ENCODE measurements around the gene CYP19A1. TPM values are rescaled to one million over a fixed set of nuclear protein-coding genes. Genes with fewer than 3 reads are reported as not detected.
"Not testable (repeated sequence)": the region's sequence is repeated elsewhere in the genome, so short reads cannot be mapped to it uniquely, and the experiment has no call there.

The CYP19A1 gene
- total RNA-seq, 4 donors from 2014 or later: 1.8 to 2.9 (median 2.5) TPM; not detected in 1

DNA sequence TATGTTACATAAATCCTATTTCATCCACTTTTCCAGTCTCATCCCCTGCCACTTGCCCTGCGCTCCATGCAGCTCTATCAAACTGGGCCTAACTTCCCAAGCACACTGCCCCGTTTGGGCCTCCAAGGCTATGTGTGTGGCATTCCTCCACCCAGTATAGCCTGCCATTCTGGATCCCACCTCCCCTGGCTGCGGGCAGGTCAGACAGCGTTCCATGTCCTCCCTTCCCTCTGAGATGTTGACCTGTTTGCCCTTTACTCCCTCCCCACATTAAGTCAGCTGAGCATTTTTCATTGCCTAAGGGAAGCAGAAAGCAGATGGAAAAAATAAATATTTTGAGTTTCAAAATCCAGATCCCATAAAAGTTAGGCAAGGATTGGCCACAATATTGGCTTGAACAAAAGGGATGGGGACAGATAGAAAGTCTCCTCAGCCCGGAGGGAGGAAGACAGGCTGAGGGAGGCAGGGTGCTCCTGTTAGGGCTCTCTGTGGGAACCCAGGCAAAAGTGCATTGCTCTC, 73.3 kb downstream of the CYP19A1 start:
- H3K36me3 ChIP-seq: no peaks in the 10 kb centered on the region
- H3K4me3 ChIP-seq: no peak overlapping the region
- ATAC-seq: no peak
- peaks cover 0 to 12% (median 0%) of the 10 kb centered on the region in 3 donors for H3K9me3 ChIP-seq
- H3K27me3 ChIP-seq: peaks cover 15% of the 10 kb centered on the region
- H3K4me1 ChIP-seq: peaks cover 0 to 17% (median 0%) of the 10 kb centered on the region in 3 donors
- TF ChIP-seq, protein P1, sequence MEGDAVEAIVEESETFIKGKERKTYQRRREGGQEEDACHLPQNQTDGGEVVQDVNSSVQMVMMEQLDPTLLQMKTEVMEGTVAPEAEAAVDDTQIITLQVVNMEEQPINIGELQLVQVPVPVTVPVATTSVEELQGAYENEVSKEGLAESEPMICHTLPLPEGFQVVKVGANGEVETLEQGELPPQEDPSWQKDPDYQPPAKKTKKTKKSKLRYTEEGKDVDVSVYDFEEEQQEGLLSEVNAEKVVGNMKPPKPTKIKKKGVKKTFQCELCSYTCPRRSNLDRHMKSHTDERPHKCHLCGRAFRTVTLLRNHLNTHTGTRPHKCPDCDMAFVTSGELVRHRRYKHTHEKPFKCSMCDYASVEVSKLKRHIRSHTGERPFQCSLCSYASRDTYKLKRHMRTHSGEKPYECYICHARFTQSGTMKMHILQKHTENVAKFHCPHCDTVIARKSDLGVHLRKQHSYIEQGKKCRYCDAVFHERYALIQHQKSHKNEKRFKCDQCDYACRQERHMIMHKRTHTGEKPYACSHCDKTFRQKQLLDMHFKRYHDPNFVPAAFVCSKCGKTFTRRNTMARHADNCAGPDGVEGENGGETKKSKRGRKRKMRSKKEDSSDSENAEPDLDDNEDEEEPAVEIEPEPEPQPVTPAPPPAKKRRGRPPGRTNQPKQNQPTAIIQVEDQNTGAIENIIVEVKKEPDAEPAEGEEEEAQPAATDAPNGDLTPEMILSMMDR (IDR thresholded peaks at IDR 0.05): no peak
- TF ChIP-seq EP300 (IDR thresholded peaks at IDR 0.05) (no peak), POLR2A (IDR thresholded peaks at IDR 0.05) (no peak), POLR2AphosphoS5 (IDR thresholded peaks at IDR 0.05) (no peak)
- H3K27ac ChIP-seq: no peak overlapping the region
- WGBS, 2 donors (ENCODE audit: low coverage in 1 of 2): 77 to 92% methylated on average over 2 to 5 of the region's 5 CpGs

DNA sequence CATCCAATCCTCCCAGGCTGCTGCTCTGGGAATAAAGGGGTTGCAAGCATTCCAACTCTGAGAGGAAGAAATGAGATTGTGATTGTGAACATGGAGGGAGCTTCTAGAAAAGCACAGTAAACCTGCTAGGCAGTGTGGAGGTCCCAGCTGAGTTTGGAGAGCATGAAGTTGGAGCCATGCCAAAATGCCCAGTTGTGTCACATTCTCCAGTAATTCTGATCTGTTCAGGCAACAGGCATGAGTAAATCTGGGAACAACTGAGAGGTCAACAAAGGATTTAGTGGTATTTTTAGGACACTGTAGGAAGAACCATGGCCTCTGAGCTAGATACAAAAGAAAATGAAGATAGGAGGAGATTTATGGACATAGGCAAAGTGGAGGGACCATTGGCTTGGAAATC, 74.7 kb downstream of the CYP19A1 start:
- no peak overlapping the region for H3K4me3 ChIP-seq
- H3K4me1 ChIP-seq: peaks cover 0 to 17% (median 0%) of the 10 kb centered on the region in 3 donors
- no peak overlapping the region for H3K27ac ChIP-seq
- ATAC-seq: no peak
- no peaks in the 10 kb centered on the region for H3K36me3 ChIP-seq
- H3K9me3 ChIP-seq: peaks cover 0 to 12% (median 0%) of the 10 kb centered on the region in 3 donors
- TF ChIP-seq EP300 (IDR thresholded peaks at IDR 0.05): no peak
- no peak for TF ChIP-seq POLR2A (IDR thresholded peaks at IDR 0.05)
- TF ChIP-seq, protein P1 (IDR thresholded peaks at IDR 0.05): no peak
- TF ChIP-seq POLR2AphosphoS5 (IDR thresholded peaks at IDR 0.05): no peak
- peaks cover 15% of the 10 kb centered on the region for H3K27me3 ChIP-seq

DNA sequence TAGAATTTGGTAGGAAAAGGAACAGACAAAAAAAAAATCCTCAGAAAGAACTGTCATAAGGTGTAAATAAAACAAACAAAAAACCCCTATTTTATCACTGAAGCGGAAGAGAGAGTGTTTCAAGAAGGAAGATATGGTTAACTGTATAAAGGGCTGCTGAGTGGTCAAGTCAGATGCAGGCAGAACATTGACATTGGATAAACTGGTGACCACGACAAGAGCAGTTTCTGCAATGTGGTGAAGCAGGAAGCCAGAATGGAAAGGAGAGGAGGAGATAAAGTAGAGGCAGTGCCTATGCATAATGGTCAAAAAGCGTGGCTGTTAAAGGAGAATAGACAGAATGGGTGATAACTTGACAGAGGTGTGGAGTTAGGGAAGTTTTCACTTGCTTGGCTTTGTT, 75.3 kb downstream of the CYP19A1 start:
- H3K36me3 ChIP-seq: no peaks in the 10 kb centered on the region
- H3K9me3 ChIP-seq: peaks cover 0 to 12% (median 0%) of the 10 kb centered on the region in 3 donors
- no peak for ATAC-seq
- peaks cover 0 to 17% (median 0%) of the 10 kb centered on the region in 3 donors for H3K4me1 ChIP-seq
- peaks cover 18% of the 10 kb centered on the region for H3K27me3 ChIP-seq
- H3K27ac ChIP-seq: no peak overlapping the region
- TF ChIP-seq POLR2AphosphoS5 (IDR thresholded peaks at IDR 0.05): no peak
- no peak for TF ChIP-seq POLR2A (IDR thresholded peaks at IDR 0.05)
- TF ChIP-seq, protein P1 (IDR thresholded peaks at IDR 0.05): no peak
- TF ChIP-seq EP300 (IDR thresholded peaks at IDR 0.05): no peak
- no peak overlapping the region for H3K4me3 ChIP-seq
- 60 to 80% methylated on average over 2 to 3 of the region's 3 CpGs for WGBS, 2 donors (ENCODE audit: low coverage in 1 of 2)

DNA sequence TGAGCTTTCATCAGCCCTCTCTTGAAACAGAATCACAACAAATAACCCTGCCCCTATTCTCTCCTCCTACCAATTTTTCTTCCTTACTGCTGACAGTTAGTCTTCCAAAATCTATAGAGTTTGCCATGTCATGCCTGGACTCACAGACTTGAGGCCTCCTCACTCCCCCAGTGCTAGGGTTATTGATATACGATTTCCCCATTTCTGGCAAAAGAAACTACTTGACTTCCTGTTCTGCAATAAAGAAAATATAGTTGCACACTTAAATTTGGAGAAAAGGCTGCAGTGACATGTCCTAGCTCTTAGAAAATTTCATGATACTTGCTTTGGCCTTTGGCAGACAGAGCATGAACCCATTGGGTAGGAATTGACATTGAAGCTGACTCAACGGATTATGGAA, 75.9 kb downstream of the CYP19A1 start:
- TF ChIP-seq POLR2AphosphoS5 (IDR thresholded peaks at IDR 0.05) (no peak), POLR2A (IDR thresholded peaks at IDR 0.05) (no peak), EP300 (IDR thresholded peaks at IDR 0.05) (no peak)
- TF ChIP-seq, protein P1 (IDR thresholded peaks at IDR 0.05): no peak
- no peak overlapping the region for H3K4me3 ChIP-seq
- H3K27ac ChIP-seq: no peak overlapping the region
- peaks cover 21% of the 10 kb centered on the region for H3K27me3 ChIP-seq
- WGBS, 2 donors (ENCODE audit: low coverage in 1 of 2): 71% methylated on average over 1 to 2 of the region's 2 CpGs
- peaks cover 0 to 11% (median 0%) of the 10 kb centered on the region in 3 donors for H3K4me1 ChIP-seq
- no peak for ATAC-seq
- peaks cover 0 to 12% (median 0%) of the 10 kb centered on the region in 3 donors for H3K9me3 ChIP-seq
- H3K36me3 ChIP-seq: no peaks in the 10 kb centered on the region

DNA sequence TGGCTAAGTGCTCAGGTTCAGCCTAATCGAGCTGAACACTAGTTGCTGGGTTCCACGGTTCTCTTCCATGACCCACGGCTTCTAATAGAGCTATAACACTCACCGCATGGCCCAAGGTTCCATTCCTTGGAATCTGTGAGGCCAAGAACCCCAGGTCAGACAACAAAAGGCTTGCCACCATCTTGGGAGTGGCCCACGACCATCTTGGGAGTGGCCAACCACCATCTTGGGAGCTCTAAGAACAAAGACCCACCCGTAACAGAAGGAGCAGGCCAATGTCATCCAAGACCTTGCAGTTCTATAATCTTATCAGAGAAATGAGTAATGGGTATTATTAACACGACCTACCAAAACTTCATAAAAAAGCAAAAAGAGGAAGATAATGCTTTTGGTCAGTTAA, 77.3 kb downstream of the CYP19A1 start:
- not testable (repeated sequence) for H3K4me3 ChIP-seq, H3K27ac ChIP-seq, H3K36me3 ChIP-seq, H3K4me1 ChIP-seq, ATAC-seq
- H3K9me3 ChIP-seq: peaks cover 0 to 12% (median 0%) of the 10 kb centered on the region in 3 donors
- H3K27me3 ChIP-seq: peaks cover 21% of the 10 kb centered on the region
- 95% methylated on average over 5 of the region's 7 CpGs; no CpG with 5 or more reads in 1 of the 2 donors for WGBS, 2 donors (ENCODE audit: low coverage in 1 of 2)
